ENCODE measurements around the gene HOXD12. TPM values are rescaled to one million over a fixed set of nuclear protein-coding genes. Genes with fewer than 3 reads are reported as not detected.

The HOXD12 gene
- polyA plus RNA-seq, 1 of the 3 experiments (the other 2 are of a cell fraction): not detected

DNA sequence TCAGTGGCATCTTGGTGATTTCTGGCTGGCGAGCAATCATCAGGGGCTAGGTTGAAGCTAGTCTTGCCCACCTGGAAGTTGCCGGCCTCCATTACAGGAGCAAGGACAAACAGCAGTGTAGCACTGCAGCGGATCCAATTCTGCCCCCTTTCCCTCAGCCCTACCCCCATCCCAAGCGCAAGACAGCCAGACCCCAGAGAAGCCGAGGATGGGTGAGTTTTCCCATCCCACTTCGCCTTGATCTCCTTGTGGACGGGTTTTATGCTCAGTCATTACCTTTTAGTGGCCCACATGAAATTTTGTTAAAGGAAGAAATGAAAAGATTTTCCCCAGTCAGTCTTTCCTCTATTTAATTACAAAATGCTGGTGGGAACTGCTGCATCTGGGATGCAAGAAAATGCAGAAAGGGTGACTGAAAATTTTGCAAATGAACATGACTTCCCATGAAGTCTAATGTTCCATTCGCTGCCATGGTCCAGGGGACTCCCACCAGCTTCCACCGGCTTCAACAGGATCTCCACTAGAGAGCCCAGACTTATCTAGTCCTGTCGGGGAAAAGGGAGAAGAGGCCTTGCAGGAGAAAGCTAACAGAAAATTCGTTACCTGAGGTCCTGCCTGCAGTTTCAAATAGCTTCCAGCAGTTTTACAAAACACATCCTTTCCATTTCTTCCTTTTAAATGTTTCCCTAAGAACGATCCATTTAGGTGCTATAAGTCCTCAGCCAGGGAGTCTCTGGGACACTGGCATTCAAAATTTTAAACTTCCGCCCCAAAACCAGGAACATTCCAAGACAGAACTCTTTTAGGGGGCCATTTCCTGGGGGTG is 21.0 kb downstream of the HOXD12 start:
- ChIA-PET CTCF (interaction anchor here (0.6 to 26.1 kb wide), 16 partner anchors 7 to 1043 kb away, joined by 3 to 1047 read pairs (median 6); partner anchors contain the start of genes HOXD10 and HOXD8), POLR2A (interaction anchor here (0.7 to 4.1 kb wide), 3 partner anchors 7 to 517 kb away, joined by 3 to 27 read pairs (median 19); no protein-coding TSS in a partner anchor)
- Histone ChIP-seq H3K27ac (ENCODE audit: low read depth in 2 of 2, low read length in 1 of 2) (no peak overlapping the region), H3K27me3 (ENCODE audit: insufficient read depth) (peaks cover 25% of the 10 kb centered on the region), H4K20me1 (ENCODE audit: insufficient read depth) (no peaks in the 10 kb centered on the region), H3K9me2 (no peaks in the 10 kb centered on the region), H3K36me3 (replicated peaks in 1 of 2; ENCODE audit: control insufficient read depth in 1 of 2, insufficient read depth in 2 of 2, low read length in 1 of 2) (no peaks in the 10 kb centered on the region), H2AFZ (ENCODE audit: low read depth) (no peak overlapping the region), H3K9ac (no peak overlapping the region), H3K4me2 (no peak overlapping the region), H3K9me3 (no peaks in the 10 kb centered on the region), H3F3A (replicated peaks; ENCODE audit: insufficient read depth) (no peaks in the 10 kb centered on the region), H3K4me1 (ENCODE audit: control insufficient read depth in 1 of 2, insufficient read depth in 2 of 2, low read depth in 1 of 2, low read length in 1 of 2) (peaks cover 0 to 24% of the 10 kb centered on the region in 2 experiments; a peak in 1 of 4 replicates), H3K79me2 (ENCODE audit: insufficient read depth) (no peaks in the 10 kb centered on the region), H3K4me3 (ENCODE audit: low read depth in 2 of 2, low read length in 1 of 2) (no peak overlapping the region)
- 90% methylated on average over 13 of the region's 13 CpGs for WGBS (ENCODE audit: low lambda C conversion rate)
- no peak for DNase-seq
- TF ChIP-seq TCF12 (IDR thresholded peaks at IDR 0.05) (no peak), FOXJ3 (CRISPR knock-in tag; IDR thresholded peaks at IDR 0.05) (no peak), RCOR1 (IDR thresholded peaks at IDR 0.05; ENCODE audit: low read length) (no peak), SIN3A (IDR thresholded peaks at IDR 0.05; ENCODE audit: borderline replicate concordance, low read depth, low read length) (no peak), POLR2AphosphoS5 (IDR thresholded peaks at IDR 0.05; ENCODE audit: low read depth, low read length) (no peak), JUND (IDR thresholded peaks at IDR 0.05) (no peak), GATA2 (CRISPR knock-in tag; IDR thresholded peaks at IDR 0.05) (no peak), NRF1 (IDR thresholded peaks at IDR 0.05; ENCODE audit: low read depth, low read length) (no peak), ELF1 (IDR thresholded peaks at IDR 0.05) (no peak), FOSL2 (IDR thresholded peaks at IDR 0.05; ENCODE audit: borderline replicate concordance, low read depth) (no peak), EZH2phosphoT487 (IDR thresholded peaks at IDR 0.05; ENCODE audit: borderline replicate concordance, low read depth) (no peak), MEF2A (IDR thresholded peaks at IDR 0.05; ENCODE audit: borderline replicate concordance, low read depth) (no peak), FOXM1 (IDR thresholded peaks at IDR 0.05; ENCODE audit: low read depth) (no peak)
- TF ChIP-seq, protein P1, sequence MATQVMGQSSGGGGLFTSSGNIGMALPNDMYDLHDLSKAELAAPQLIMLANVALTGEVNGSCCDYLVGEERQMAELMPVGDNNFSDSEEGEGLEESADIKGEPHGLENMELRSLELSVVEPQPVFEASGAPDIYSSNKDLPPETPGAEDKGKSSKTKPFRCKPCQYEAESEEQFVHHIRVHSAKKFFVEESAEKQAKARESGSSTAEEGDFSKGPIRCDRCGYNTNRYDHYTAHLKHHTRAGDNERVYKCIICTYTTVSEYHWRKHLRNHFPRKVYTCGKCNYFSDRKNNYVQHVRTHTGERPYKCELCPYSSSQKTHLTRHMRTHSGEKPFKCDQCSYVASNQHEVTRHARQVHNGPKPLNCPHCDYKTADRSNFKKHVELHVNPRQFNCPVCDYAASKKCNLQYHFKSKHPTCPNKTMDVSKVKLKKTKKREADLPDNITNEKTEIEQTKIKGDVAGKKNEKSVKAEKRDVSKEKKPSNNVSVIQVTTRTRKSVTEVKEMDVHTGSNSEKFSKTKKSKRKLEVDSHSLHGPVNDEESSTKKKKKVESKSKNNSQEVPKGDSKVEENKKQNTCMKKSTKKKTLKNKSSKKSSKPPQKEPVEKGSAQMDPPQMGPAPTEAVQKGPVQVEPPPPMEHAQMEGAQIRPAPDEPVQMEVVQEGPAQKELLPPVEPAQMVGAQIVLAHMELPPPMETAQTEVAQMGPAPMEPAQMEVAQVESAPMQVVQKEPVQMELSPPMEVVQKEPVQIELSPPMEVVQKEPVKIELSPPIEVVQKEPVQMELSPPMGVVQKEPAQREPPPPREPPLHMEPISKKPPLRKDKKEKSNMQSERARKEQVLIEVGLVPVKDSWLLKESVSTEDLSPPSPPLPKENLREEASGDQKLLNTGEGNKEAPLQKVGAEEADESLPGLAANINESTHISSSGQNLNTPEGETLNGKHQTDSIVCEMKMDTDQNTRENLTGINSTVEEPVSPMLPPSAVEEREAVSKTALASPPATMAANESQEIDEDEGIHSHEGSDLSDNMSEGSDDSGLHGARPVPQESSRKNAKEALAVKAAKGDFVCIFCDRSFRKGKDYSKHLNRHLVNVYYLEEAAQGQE (IDR thresholded peaks at IDR 0.05; ENCODE audit: low read depth, low read length): no peak

Data from SK-N-SH (cell line).